BE2C (cell line): Measurements from ENCODE around the gene BARHL2.

Experiments used
- DNase-seq: peaks from one replicate; pipeline ENCODE4 v3.0.0-alpha.2; 2020
- H3K27me3 ChIP-seq: fragments of 250-450 bp; sonication (Bioruptor Pico); 2 replicates; pipeline ENCODE4 v1.5.1; 2020; ENCODE audit warnings: mild to moderate bottlenecking
- H3K36me3 ChIP-seq: fragments of 250-450 bp; sonication (Bioruptor Pico); 2 replicates; pipeline ENCODE4 v1.5.1; 2020; ENCODE audit warnings: mild to moderate bottlenecking
- H3K4me1 ChIP-seq: fragments of 250-450 bp; sonication (Bioruptor Pico); 2 replicates; pipeline ENCODE4 v1.5.1; 2020
- H3K4me3 ChIP-seq: 2 replicates; pipeline ENCODE4 v1.5.1; 2011; ENCODE audit warnings: low read depth, low read length
- H3K9me3 ChIP-seq: fragments of 250-450 bp; sonication (Bioruptor Pico); 2 replicates; pipeline ENCODE4 v1.5.1; 2020
- CTCF ChIP-seq: IDR thresholded peaks from 2 replicates; pipeline ENCODE4 v1.5.1; 2012; ENCODE audit warnings: mild to moderate bottlenecking, low read depth, low read length

BARHL2 gene

DNA sequence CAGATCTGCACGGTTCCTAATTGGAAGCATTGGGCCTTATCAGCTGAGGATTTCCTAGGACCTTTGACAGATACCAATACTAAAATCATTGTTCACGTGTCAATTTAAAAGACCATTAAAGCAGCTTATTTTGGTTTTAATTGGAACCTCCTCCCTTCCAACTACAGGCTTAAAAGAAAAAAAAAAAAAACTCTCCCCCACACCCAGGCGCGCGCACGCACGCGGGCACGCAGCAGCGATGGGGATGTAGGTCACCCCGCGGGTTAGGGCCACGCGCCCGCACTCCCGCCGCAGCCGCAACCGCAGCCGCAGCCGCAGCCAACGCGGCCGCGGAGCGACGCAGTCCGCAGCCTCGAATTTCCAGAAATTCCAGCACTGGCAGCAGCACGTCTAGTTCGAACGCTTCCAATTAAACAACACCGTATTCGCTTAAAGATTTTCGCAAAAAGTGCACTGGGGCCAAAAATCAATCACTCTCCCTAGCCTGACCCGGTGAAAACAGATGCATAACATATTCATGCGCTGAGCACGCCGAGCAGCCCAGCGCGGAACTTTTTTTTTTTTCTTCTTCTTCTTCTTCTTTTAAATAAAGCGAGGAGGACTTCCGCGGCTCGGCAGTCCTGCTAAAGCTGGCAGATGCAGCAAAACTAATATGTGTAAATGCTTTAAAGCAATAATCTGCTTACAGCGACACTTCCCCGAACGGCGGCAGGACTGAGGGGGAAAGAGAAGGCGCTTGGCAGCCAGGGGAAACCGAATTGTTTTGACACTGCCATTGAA lies 13.3 kb upstream of the BARHL2 start:
- Histone ChIP-seq H3K9me3 (no peaks in the 10 kb centered on the region), H3K4me1 (no peaks in the 10 kb centered on the region), H3K4me3 (peak overlapping the region; percentile 35), H3K27me3 (peaks cover 66% of the 10 kb centered on the region), H3K36me3 (no peaks in the 10 kb centered on the region)
- DNase-seq, result no peak
- no peak for TF ChIP-seq CTCF

GRCh38 chr1:90729504-90730242 lies 12.6 kb upstream of the BARHL2 start:
- TF ChIP-seq CTCF, result peak; percentile 37; the same call in 1 of the 2 replicates
- Histone ChIP-seq H3K4me3 (peak overlapping the region; percentile 35; the same call in 1 of the 2 replicates), H3K36me3 (no peaks in the 10 kb centered on the region), H3K4me1 (no peaks in the 10 kb centered on the region), H3K9me3 (no peaks in the 10 kb centered on the region), H3K27me3 (peaks cover 74% of the 10 kb centered on the region)
- DNase-seq, result peak; percentile 46

- Histone ChIP-seq H3K27me3 (peaks cover 83% of the 10 kb centered on the region), H3K4me3 (no peak overlapping the region), H3K9me3 (no peaks in the 10 kb centered on the region), H3K4me1 (no peaks in the 10 kb centered on the region), H3K36me3 (no peaks in the 10 kb centered on the region)
- DNase-seq, result no peak
- no peak for TF ChIP-seq CTCF
These were observed 11.6 kb upstream of the BARHL2 start for GRCh38 chr1:90728502-90729287.

DNA sequence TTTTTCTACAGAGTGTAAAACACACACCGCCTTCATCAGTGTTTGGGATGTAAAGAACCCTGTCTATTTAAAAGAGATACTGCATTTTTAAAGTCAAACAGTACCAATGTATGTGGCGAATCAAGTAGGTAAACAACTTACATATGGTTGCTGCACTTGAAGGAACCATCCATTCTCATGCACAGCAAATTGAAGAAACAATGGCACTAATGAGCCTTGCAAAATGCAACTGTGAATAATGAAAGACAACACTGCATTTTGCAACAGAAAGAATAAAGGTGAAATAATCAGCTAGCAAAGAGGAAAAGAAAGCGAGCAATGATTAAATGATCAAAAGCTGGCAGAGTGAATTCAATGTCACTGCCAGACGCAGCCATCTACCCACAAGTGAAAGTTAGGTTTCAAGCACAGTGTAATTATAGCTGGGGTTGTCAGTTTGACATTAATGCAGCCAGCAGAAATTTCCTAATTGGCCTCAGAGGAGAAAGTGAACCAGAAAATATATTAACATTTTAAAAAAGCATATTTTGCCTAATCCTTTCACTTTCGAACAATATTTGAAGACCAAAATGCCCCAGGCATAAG lies 10.9 kb upstream of the BARHL2 start:
- H3K27me3 ChIP-seq, result peaks cover 90% of the 10 kb centered on the region
- no peaks in the 10 kb centered on the region for H3K36me3 ChIP-seq
- H3K4me1 ChIP-seq, result no peaks in the 10 kb centered on the region
- DNase-seq, result no peak
- no peaks in the 10 kb centered on the region for H3K9me3 ChIP-seq
- H3K4me3 ChIP-seq, result no peak overlapping the region
- no peak for TF ChIP-seq CTCF

DNA sequence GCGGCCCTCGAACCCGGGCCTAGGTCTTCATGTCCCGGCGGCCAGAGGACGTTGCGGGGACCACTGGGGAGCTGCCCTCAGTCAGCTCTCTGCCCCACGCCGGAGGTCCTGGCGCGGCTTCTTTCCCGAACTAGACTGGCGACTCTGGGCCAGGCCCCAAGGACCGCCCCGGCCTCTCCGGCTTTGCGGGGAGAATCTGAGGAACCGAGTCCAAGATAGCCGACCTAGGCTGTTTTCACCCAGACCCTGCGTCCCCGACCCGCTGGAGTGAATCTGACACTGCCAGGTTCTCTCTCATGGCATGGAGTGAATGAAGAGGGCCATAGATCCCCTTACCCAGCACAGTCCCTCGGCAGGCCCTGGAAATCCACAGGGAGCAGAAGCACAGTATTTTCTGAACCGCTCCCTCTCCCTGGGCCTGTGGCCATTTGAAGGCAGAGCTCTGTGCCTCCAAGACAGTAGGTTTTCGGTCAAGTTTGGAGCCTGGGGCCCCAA lies 9.9 kb upstream of the BARHL2 start:
- H3K27me3 ChIP-seq, result peaks cover 97% of the 10 kb centered on the region
- DNase-seq, result no peak
- no peak for TF ChIP-seq CTCF

More for the DNA sequence above, 9.9 kb upstream of the BARHL2 start:
- Histone ChIP-seq H3K36me3 (no peaks in the 10 kb centered on the region), H3K4me1 (no peaks in the 10 kb centered on the region), H3K9me3 (no peaks in the 10 kb centered on the region), H3K4me3 (no peak overlapping the region)
